GM12878 (cell line): Measurements from ENCODE around the gene DUOX1. TPM values are rescaled to one million over a fixed set of nuclear protein-coding genes. Genes with fewer than 3 reads are reported as not detected.

Source experiments
- BHLHE40 ChIP-seq, 2 experiments: fragments of 450-650 bp in 1 of 2; IDR thresholded peaks; 2 replicates each; pipeline ENCODE4 v1.6.1; 2011 to 2017; ENCODE audit warnings: low read depth in 2 of 2, borderline replicate concordance in 1 of 2, improper control_type of control experiment in 1 of 2, low read length in 1 of 2, mild to moderate bottlenecking in 1 of 2
- IRF4 ChIP-seq: IDR thresholded peaks from 2 replicates; pipeline ENCODE4 v1.6.1; 2011; ENCODE audit warnings: low read depth, low read length
- KAT2A ChIP-seq: conservative IDR thresholded peaks from 2 replicates; pipeline ENCODE4 v1.6.1; 2011; ENCODE audit warnings: low read depth, low read length; ENCODE audit not compliant: control insufficient read depth
- LARP7 ChIP-seq: fragments of 450-650 bp; IDR thresholded peaks from 2 replicates; pipeline ENCODE4 v1.6.1; 2017; ENCODE audit warnings: mild to moderate bottlenecking
- NFIC ChIP-seq: IDR thresholded peaks from 2 replicates; pipeline ENCODE4 v1.6.1; 2012; ENCODE audit warnings: low read depth, mild to moderate bottlenecking, inconsistent platforms, low read length, moderate library complexity
- POU2F2 ChIP-seq: IDR thresholded peaks from 3 replicates; pipeline ENCODE4 v1.6.1; 2011; ENCODE audit warnings: low read depth, mild to moderate bottlenecking, low read length, borderline replicate concordance
- RCOR1 ChIP-seq: conservative IDR thresholded peaks from 2 replicates; pipeline ENCODE4 v1.6.1; 2012; ENCODE audit warnings: low read depth, low read length, improper control_type of control experiment
- SMC3 ChIP-seq: IDR thresholded peaks from 2 replicates; pipeline ENCODE4 v1.6.1; 2011; ENCODE audit warnings: low read length, improper control_type of control experiment, borderline replicate concordance
- SP1 ChIP-seq: IDR thresholded peaks from one replicate; pipeline ENCODE4 v1.6.1; 2011; ENCODE audit warnings: low read depth, low read length
- polyA plus RNA-seq, 11 experiments: library from polyadenylated mRNA; depleted of rRNA in 4 of 11; unstranded in 6 of 11; stranded (reverse) in 5 of 11; fragments of >200 nt; fragmentation: Nextera tagmentation in 4 of 11; fragmentation: Illumina TruSeq in 1 of 11; extraction: Ambion mirVana in 4 of 11; extraction: Trizol in 1 of 11; gene quantifications; 1 replicate in 1 of 11; 2 replicates in 10 of 11; pipeline versions ENCODE4 v1.2.1 to v1.2.3, GENCODE V29; 2011 to 2016; ENCODE audit warnings: inconsistent platforms in 2 of 11, missing spikeins in 2 of 11, low read depth in 1 of 11
- total RNA-seq, 4 experiments: library from RNA; depleted of rRNA in 3 of 4; stranded (reverse); fragments of >200 nt in 3 of 4; fragmentation: Illumina TruSeq in 1 of 4; extraction: Trizol in 1 of 4; gene quantifications; 2 replicates each; pipeline versions ENCODE4 v1.2.1 to v1.2.3, GENCODE V29; 2013 to 2021
- TF ChIP-seq, protein P1 (sequence below): fragments of 450-650 bp; IDR thresholded peaks from 2 replicates; pipeline ENCODE4 v1.6.1; 2018; ENCODE audit warnings: borderline replicate concordance, mild to moderate bottlenecking; ENCODE audit not compliant: partially characterized antibody
- TF ChIP-seq, protein P2 (sequence below): fragments of 450-650 bp; IDR thresholded peaks from 2 replicates; pipeline ENCODE4 v1.6.1; 2016; ENCODE audit warnings: mild to moderate bottlenecking
- TF ChIP-seq, protein P3 (sequence below): fragments of 450-650 bp; IDR thresholded peaks from 2 replicates; pipeline ENCODE4 v1.6.1; 2017; ENCODE audit warnings: mild to moderate bottlenecking, moderate library complexity
- TF ChIP-seq, protein P4 (sequence below), 3 experiments: IDR thresholded peaks in 2 of 3; conservative IDR thresholded peaks in 1 of 3; 2 replicates each; pipeline ENCODE4 v1.5.1; 2011; ENCODE audit warnings: low read depth in 3 of 3, low read length in 3 of 3, mild to moderate bottlenecking in 3 of 3, control low read depth in 2 of 3, moderate library complexity in 2 of 3, inconsistent platforms in 1 of 3, mixed read lengths in 1 of 3; ENCODE audit not compliant: control insufficient read depth in 2 of 3, insufficient read depth in 1 of 3; ENCODE audit errors: extremely low read depth in 1 of 3

The DUOX1 gene
- total and polyA plus RNA-seq, 10 of the 15 experiments (the other 5 are each of a cell fraction or from before 2014, with no cell fraction given), result 0.02 to 2.1 (median 0.26) TPM; not detected in 3

DNA sequence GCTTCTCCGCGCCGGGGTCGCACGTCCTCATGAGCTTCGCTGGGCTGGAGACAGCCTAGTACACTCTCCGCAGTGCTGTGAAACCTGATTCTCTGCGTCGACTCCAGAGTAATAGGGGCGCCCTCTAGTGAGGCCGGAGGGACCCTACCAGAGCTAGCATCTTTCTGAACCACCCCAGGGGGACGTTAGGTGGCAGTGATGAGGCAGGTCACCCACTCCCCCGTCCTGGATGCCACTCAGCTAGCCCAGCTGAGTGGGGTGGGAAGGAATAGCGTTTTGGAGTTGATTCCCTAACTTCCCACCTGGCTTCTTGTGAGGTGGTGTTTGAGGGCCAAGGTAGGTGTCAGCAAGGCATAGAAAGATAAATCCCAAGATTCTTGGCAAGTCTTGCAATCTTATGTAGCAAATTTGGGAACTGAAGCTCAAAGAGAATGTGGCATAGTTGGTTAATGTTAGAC, 11.6 kb upstream of the DUOX1 start (continued):
- TF ChIP-seq, protein P1, sequence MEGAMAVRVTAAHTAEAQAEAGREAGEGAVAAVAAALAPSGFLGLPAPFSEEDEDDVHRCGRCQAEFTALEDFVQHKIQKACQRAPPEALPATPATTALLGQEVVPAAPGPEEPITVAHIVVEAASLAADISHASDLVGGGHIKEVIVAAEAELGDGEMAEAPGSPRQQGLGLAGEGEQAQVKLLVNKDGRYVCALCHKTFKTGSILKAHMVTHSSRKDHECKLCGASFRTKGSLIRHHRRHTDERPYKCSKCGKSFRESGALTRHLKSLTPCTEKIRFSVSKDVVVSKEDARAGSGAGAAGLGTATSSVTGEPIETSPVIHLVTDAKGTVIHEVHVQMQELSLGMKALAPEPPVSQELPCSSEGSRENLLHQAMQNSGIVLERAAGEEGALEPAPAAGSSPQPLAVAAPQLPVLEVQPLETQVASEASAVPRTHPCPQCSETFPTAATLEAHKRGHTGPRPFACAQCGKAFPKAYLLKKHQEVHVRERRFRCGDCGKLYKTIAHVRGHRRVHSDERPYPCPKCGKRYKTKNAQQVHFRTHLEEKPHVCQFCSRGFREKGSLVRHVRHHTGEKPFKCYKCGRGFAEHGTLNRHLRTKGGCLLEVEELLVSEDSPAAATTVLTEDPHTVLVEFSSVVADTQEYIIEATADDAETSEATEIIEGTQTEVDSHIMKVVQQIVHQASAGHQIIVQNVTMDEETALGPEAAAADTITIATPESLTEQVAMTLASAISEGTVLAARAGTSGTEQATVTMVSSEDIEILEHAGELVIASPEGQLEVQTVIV, result no peak
- TF ChIP-seq RCOR1, result 0 out of 2 replicates have a peak, but pooled peaks have one; percentile 34
- TF ChIP-seq BHLHE40 (IDR thresholded peaks at IDR 0.05; ENCODE audit: borderline replicate concordance in 1 of 2, low read depth in 2 of 2, low read length in 1 of 2), result peak; percentile 17 to 28; a peak in 1 of 4 replicates
- peak; percentile 67; the same call in 1 of the 2 replicates for TF ChIP-seq IRF4
- TF ChIP-seq LARP7, result peak; percentile 34; the same call in 1 of the 2 replicates
- peak; percentile 48; the same call in 1 of the 3 replicates for TF ChIP-seq POU2F2
- TF ChIP-seq NFIC, result no peak
- TF ChIP-seq, protein P2, sequence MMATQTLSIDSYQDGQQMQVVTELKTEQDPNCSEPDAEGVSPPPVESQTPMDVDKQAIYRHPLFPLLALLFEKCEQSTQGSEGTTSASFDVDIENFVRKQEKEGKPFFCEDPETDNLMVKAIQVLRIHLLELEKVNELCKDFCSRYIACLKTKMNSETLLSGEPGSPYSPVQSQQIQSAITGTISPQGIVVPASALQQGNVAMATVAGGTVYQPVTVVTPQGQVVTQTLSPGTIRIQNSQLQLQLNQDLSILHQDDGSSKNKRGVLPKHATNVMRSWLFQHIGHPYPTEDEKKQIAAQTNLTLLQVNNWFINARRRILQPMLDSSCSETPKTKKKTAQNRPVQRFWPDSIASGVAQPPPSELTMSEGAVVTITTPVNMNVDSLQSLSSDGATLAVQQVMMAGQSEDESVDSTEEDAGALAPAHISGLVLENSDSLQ, result peak; percentile 81
- TF ChIP-seq, protein P3, sequence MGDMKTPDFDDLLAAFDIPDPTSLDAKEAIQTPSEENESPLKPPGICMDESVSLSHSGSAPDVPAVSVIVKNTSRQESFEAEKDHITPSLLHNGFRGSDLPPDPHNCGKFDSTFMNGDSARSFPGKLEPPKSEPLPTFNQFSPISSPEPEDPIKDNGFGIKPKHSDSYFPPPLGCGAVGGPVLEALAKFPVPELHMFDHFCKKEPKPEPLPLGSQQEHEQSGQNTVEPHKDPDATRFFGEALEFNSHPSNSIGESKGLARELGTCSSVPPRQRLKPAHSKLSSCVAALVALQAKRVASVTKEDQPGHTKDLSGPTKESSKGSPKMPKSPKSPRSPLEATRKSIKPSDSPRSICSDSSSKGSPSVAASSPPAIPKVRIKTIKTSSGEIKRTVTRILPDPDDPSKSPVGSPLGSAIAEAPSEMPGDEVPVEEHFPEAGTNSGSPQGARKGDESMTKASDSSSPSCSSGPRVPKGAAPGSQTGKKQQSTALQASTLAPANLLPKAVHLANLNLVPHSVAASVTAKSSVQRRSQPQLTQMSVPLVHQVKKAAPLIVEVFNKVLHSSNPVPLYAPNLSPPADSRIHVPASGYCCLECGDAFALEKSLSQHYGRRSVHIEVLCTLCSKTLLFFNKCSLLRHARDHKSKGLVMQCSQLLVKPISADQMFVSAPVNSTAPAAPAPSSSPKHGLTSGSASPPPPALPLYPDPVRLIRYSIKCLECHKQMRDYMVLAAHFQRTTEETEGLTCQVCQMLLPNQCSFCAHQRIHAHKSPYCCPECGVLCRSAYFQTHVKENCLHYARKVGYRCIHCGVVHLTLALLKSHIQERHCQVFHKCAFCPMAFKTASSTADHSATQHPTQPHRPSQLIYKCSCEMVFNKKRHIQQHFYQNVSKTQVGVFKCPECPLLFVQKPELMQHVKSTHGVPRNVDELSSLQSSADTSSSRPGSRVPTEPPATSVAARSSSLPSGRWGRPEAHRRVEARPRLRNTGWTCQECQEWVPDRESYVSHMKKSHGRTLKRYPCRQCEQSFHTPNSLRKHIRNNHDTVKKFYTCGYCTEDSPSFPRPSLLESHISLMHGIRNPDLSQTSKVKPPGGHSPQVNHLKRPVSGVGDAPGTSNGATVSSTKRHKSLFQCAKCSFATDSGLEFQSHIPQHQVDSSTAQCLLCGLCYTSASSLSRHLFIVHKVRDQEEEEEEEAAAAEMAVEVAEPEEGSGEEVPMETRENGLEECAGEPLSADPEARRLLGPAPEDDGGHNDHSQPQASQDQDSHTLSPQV, result peak; percentile 74; the same call in 1 of the 2 replicates
- TF ChIP-seq SP1, result peak; percentile 16
- TF ChIP-seq, protein P4, sequence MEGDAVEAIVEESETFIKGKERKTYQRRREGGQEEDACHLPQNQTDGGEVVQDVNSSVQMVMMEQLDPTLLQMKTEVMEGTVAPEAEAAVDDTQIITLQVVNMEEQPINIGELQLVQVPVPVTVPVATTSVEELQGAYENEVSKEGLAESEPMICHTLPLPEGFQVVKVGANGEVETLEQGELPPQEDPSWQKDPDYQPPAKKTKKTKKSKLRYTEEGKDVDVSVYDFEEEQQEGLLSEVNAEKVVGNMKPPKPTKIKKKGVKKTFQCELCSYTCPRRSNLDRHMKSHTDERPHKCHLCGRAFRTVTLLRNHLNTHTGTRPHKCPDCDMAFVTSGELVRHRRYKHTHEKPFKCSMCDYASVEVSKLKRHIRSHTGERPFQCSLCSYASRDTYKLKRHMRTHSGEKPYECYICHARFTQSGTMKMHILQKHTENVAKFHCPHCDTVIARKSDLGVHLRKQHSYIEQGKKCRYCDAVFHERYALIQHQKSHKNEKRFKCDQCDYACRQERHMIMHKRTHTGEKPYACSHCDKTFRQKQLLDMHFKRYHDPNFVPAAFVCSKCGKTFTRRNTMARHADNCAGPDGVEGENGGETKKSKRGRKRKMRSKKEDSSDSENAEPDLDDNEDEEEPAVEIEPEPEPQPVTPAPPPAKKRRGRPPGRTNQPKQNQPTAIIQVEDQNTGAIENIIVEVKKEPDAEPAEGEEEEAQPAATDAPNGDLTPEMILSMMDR (IDR thresholded peaks at IDR 0.05 in 2 of 3, conservative IDR thresholded peaks at IDR 0.05 in 1 of 3; ENCODE audit: control insufficient read depth in 2 of 3, extremely low read depth in 1 of 3, insufficient read depth in 1 of 3, low read depth in 3 of 3, low read length in 3 of 3), result peak; percentile 100; a peak in 5 of 6 replicates
- TF ChIP-seq KAT2A, result no peak
- peak; percentile 81 for TF ChIP-seq SMC3
